ENCODE results near the gene ADAP1. TPM values are rescaled to one million over a fixed set of nuclear protein-coding genes. Genes with fewer than 3 reads are reported as not detected.

ADAP1 gene
- polyA plus RNA-seq, 1 experiment = 5.1 TPM

DNA sequence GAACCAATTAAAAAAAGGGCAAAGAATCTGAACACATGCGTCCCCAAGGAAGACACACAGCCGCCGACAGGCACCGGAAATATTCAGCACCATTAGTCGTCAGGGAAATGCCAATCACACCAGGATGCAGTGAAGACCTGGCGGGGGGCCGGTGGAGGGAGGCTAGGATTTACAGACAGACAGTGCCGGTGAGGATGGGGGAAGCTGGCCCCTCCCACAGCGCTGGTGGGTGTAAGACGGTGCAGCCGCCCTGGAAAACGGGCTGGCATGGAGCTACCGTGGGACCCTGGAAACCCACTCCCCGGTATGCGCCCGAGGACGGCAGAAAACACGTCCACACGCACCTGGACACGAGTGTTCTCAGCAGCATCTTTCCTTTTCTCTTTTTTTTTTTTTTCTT, 4.8 kb upstream of the ADAP1 start:
- H3K4me3 ChIP-seq (ENCODE audit: low read depth, low read length) = no peak overlapping the region
- no peaks in the 10 kb centered on the region for H3K36me3 ChIP-seq (ENCODE audit: control insufficient read depth, insufficient read depth, low read length)
- DNase-seq (ENCODE audit: low read depth) = no peak
- no peak for TF ChIP-seq CTCF (IDR thresholded peaks at IDR 0.05; ENCODE audit: insufficient read depth, low read depth, low read length)
- POLR2A ChIA-PET = no interaction called here
- peaks cover 11% of the 10 kb centered on the region for H3K27me3 ChIP-seq (ENCODE audit: control insufficient read depth, insufficient read depth, low read length)
- CTCF ChIA-PET = no interaction called here

DNA sequence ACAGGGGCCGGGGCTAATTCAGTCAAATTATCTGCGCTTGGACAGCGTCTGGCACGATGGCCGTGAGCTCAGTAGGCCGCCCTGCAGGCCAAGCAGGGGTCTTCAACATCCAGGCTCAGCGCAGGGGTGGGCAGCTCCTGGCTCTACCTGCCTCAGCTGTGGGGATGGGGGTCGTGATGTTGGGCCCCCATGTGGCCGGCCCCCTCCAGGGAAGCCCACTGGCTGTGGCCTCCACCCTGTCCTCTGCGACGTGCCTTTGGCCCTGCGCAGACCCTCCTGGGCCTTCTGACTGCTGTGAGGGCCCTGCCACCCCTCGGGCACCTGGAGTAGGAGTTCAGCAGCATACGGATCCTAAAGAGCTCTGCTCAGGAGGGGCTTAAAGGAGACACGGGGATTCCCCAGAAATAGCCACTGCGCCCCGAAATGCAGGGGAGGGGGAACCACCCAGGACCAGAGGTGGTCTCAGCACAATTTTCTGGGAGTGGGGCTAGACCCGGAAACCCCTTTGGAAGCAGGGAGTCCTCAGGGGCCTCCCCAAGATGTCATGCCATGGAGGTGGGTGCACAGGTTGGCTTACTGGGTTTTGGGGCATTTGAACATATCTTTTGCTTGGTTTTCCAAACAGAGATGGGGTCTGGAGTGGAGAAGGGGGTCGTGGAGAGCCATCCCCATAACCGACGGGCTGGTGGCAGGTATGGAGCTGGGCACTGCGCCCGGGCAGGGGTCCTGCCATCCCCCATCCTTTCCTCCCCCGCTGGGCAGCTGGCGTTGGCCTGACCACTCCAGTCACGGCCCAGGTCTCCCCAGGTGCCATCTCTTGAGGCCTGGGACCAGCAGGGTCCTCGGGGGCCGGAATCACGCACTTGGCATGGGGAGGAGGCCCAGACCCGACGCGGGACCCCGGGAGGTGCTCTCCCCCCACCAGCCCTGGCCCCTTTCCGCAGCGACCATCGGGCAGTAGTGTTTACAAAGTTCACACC, 4.0 kb upstream of the ADAP1 start:
- ChIA-PET CTCF (interaction anchor here (1.4 kb wide), 1 partner anchor 48 kb away, joined by 4 read pairs; no protein-coding TSS in a partner anchor), POLR2A (no interaction called here)
- H3K36me3 ChIP-seq (ENCODE audit: control insufficient read depth, insufficient read depth, low read length) = no peaks in the 10 kb centered on the region
- no peak overlapping the region for H3K4me3 ChIP-seq (ENCODE audit: low read depth, low read length)
- DNase-seq (ENCODE audit: low read depth) = no peak
- peaks cover 11% of the 10 kb centered on the region for H3K27me3 ChIP-seq (ENCODE audit: control insufficient read depth, insufficient read depth, low read length)
- TF ChIP-seq CTCF (IDR thresholded peaks at IDR 0.05; ENCODE audit: insufficient read depth, low read depth, low read length) = no peak

DNA sequence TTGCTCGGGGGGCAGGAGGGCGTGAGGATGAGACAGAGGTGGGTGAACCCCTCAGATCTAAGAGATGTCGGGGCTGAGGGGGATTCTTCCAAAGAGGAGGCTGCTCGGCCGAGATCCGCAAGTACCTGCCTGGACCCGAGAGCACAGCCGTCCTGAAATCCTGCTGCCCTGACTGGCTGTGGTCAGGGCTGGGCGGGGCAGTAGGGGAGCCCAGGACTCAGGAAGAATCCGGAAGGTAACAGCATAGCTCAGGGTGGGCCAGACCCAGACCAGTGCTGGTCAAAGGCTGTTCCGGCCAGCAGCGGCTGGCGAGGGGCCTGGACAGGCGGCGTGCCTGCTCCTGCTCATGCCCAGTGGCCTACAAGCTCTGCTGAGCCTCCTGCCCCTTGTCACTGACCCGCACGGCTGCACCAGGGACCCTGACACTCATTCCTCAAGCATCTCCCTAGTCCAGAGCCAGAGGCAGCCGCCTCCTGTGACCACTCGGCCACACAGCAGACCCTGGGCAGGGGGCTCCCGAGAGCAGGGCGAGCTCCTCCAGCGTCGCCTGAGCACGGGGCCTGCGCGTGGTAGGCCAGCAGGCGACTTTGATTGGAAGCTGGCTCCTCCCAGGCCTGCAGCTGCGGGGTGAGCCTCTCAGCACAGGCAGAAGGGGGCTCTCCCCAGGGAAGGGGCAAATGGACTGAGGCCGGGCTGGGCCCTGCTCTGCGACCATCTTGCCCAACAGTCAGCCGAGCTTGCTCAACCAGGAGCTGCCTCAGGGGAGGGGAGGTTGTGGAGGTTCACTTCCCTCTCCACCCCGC, 3.1 kb upstream of the ADAP1 start:
- H3K27me3 ChIP-seq (ENCODE audit: control insufficient read depth, insufficient read depth, low read length) = peaks cover 11% of the 10 kb centered on the region
- no peak overlapping the region for H3K4me3 ChIP-seq (ENCODE audit: low read depth, low read length)
- POLR2A ChIA-PET = no interaction called here
- DNase-seq (ENCODE audit: low read depth) = no peak
- no peaks in the 10 kb centered on the region for H3K36me3 ChIP-seq (ENCODE audit: control insufficient read depth, insufficient read depth, low read length)
- TF ChIP-seq CTCF (IDR thresholded peaks at IDR 0.05; ENCODE audit: insufficient read depth, low read depth, low read length) = no peak
- CTCF ChIA-PET = interaction anchor here (0.9 to 1.7 kb wide), 4 partner anchors 17 to 226 kb away, joined by 3 to 4 read pairs (median 4); no protein-coding TSS in a partner anchor

DNA sequence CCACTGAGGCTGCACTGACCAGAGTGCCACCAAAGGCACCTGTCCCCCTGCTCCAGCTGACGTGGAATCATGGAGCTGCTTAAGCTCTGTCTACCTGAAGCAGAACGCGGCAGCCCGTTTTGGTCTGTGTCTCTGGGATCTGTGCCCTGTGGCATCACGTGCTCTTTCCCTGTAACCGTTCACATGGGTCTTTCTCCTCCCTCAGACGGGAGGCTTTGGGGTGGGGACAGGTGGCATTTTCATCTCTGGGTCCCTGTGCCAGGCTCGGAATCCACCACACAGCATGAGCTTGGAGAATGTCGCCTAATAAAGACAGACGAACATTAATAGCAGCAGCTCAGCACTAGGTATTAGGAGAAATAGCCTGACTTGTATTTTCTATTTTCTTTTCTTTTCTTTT, 1.6 kb upstream of the ADAP1 start:
- H3K27me3 ChIP-seq (ENCODE audit: control insufficient read depth, insufficient read depth, low read length) = peaks cover 11% of the 10 kb centered on the region
- CTCF ChIA-PET = interaction anchor here (0.6 to 1.7 kb wide), 4 partner anchors 19 to 110 kb away, joined by 3 to 4 read pairs (median 3); no protein-coding TSS in a partner anchor

More for the DNA sequence above, 1.6 kb upstream of the ADAP1 start:
- TF ChIP-seq CTCF (IDR thresholded peaks at IDR 0.05; ENCODE audit: insufficient read depth, low read depth, low read length) = no peak
- POLR2A ChIA-PET = no interaction called here
- H3K36me3 ChIP-seq (ENCODE audit: control insufficient read depth, insufficient read depth, low read length) = no peaks in the 10 kb centered on the region
- DNase-seq (ENCODE audit: low read depth) = no peak
- no peak overlapping the region for H3K4me3 ChIP-seq (ENCODE audit: low read depth, low read length)
